GM18508 (cell line): Measurements from ENCODE around the gene GRIA4.
A peak's percentile ranks its signal among the peaks of the same experiment; 100 is the strongest.

Experiments
- ATAC-seq: cut with Tn5 transposase; IDR thresholded peaks from one replicate; pipeline ENCODE4 v1.9.1; 2021; ENCODE audit warnings: moderate number of reproducible peaks; ENCODE audit not compliant: insufficient read depth, unreplicated experiment

GRIA4 gene

DNA sequence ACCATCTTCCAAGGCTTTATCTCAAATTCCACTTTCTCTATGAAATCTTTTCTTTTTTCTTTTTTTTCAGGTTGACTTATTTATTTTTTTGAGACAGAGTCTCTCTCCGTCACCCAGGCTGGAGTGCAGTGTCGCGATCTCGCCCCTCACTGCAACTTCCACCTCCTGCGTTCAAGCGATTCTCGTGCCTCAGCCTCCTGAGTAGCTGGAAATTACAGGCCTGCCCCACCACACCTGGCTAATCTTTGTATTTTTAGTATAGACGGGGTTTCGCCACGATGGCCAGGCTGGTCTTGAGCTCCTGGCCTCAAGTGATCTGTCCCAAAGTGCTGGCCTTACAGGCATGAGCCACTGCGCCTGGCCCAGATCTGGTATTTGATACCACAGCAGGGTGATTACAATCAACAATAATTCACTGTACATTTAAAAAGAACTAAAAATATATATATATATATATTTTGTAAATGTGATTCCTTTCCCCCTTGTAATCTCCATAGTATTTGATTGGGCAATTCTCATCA is 290.7 kb downstream of the GRIA4 start:
- no peak for ATAC-seq

DNA sequence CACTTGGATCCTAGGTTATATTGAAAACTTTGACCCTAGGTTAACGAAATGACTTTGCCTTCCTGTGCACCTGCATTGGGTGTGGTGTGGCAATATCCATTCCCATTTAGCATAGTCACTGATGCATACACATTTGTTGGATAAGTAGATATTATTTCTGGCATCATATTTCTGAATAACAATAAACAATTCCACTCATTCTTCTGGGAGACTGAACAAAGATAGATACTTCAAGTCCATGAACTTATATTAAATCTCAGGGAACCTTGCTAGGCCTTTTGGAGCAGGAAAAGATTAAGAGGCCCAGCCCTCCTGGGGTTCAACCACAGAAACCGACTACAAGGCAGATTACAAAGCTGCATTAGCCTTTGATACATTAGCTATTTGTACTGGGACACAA is 293.2 kb downstream of the GRIA4 start:
- ATAC-seq, result no peak

DNA sequence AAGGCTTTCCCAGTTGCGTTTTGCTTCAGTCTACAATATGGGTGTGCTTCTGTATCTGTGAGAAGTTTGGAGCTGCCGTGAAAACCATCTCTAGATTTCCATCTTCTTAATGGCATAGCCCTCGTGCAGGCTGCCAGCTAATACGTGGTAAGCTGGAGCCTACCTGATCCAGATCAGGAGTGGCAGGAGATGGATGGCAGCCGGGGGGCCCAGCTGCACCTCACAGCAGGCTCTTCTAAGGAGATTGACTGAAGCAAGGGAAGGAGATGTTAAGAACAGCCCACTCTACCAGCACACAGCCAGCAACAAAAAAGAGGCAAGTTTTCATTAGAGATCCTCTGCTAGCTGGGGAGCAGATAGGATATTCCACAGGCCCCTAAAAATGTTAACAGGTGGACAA is 296.6 kb downstream of the GRIA4 start:
- no peak for ATAC-seq

DNA sequence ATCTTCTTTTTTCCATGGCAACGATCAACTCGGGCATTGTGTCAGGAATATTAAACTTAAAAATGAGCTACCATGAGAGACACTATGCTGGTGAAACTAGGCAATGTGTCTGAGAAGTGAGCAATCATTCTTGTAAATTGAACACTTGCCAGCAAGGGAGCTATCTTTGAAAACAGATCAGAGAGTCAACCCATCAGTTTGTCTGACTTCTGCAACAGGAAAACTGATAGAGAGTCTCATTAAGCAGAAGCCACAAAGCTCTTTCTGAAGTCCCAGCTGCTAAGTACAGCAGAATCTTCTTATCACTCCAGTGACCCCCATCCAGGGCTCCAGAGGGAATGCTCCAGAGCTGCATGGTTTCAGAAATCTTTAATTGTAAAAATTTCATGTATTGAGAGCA is 297.4 kb downstream of the GRIA4 start:
- ATAC-seq, result no peak

DNA sequence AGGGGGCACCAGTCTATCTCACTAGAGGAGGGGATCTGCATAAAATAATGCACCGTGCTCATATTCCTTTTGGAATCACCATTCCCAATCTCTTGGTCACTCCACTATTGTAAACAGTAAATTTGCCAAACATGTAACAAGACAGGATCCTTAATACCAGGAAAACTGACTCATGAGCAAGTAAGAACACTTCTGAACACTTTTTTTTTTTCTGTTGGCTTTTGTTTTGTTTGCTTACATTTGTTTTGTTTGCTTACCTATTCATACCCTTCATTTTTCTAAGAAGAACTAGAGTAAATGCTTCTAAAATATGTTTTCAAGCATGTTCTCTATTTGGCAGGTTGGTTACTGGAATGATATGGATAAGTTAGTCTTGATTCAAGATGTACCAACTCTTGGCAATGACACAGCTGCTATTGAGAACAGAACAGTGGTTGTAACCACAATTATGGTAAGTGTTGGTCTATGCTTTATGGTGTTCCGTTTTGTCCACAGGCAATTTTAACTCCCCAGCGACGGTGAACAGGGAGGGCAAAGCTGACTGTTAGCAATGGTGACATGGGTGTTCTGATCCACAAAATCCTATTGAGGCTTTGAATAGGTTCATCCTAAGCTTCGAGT is 300.3 kb downstream of the GRIA4 start:
- ATAC-seq, result no peak

DNA sequence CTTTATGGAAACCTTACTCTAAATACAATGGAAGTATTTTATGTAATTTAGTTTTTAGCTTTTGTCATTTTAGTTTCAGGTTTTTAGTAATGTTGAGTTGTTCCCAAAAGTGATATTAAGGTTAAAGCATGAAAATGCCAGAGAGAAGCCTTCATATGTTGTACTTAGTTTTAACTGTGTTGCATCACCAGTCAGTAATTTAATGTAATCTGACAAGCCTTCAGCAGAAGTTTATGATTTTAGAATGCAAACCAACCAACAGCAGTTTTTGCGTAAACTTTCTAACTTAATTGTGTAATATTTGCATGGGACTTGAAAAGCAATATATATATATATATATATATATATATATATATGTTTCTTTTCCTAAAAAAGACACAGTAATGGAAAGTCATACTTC is 301.6 kb downstream of the GRIA4 start:
- ATAC-seq, result no peak

DNA sequence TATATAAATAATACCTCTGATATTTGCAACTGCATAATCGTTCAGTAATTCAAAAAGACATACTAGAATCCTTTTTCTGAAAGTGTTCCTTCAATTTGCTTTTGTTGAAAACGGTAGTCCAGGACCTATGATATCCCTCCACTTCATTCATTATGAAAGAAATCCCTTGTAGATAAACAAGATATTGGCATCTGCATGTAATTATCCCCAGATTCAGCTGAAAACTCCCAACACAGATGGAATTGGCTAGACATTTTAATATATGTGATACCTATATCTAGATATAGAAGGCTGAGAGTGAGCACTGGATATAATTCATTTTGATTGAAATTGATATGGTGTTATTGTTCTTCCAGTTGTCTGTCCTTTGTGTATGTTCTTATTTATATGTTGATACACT is 302.8 kb downstream of the GRIA4 start:
- no peak for ATAC-seq

DNA sequence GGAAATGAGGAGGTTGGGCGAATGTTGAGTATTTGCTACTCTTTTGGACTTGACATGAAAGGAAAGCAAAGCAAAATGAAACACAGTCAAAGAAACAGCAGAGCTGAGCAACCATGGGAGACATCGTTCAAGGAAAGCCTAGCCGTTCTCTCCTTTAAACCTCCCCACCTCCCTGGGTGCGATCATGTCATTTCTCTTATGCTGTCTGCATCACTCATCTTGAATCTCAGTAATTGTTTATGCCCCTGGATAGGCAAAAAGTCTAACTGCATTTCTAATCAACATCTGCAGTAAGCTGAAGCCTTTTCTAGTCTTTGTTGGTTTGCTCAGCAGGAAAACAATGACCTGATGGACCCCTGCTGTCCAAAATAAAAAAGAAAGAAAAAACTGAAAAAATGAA is 305.1 kb downstream of the GRIA4 start:
- no peak for ATAC-seq

DNA sequence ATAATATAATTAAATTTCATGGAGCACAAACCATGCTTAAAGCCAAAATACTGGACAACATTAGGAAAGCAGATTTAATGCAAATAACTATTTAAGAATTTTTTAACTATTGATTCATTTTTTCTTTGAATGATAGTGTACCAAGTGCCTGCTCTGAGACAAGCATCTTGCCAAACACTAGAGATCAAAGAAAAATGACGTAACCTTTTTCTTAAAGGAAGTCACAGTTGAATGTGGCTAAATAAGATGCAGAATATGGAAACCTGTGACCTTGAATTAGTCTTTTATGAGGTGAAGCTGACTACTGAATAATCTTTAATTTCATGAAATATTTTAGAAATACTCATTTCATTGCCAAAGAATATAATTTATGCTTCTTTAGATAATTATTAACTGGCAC is 308.2 kb downstream of the GRIA4 start:
- no peak for ATAC-seq

DNA sequence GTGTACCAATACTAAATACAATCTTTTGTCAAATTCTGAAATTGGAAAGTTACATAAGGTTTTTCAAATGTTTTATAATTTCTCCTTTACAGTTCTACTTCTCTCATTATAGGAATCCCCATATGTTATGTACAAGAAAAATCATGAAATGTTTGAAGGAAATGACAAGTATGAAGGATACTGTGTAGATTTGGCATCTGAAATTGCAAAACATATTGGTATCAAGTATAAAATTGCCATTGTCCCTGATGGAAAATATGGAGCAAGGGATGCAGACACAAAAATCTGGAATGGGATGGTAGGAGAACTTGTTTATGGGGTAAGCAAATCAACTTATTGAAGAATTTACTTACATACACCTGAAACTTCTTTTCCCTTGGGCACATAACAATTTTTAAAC is 308.7 kb downstream of the GRIA4 start:
- no peak for ATAC-seq

DNA sequence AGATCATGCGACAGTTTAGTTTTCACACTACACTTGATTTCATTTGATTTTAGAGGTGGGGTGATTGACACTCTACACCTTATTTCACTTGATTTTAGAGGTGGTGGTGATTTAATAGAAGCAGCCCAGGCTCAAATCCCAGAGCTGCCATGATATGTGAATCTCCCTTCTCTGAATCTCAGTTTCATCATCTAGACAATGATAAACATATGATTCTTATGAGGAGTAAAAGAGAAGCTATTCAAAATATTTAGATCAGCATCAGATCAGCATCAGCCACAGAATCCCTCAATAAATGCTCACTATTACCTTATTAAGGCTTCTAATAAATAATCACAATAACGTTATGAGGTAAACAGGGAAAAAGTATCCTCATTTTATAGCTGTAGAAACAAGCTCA is 313.4 kb downstream of the GRIA4 start:
- ATAC-seq, result no peak

DNA sequence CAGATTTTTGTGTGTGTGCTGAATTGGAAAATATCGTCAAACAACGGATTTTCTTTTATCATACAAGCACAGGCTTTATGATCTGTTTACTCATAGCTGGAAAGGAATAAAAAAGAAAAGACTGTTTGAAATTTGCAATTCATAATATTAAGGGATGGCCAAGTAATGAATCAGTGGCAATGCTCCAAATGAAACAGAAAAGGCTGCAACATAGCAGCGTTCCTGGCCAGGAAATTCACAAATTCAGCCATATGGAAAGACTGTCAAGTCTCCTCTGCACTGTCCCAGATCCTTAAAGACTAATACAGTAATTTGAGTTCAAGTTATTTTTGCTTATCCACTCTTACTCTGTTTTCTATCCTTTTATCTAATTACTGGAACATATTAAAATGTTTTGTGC is 313.9 kb downstream of the GRIA4 start:
- no peak for ATAC-seq

DNA sequence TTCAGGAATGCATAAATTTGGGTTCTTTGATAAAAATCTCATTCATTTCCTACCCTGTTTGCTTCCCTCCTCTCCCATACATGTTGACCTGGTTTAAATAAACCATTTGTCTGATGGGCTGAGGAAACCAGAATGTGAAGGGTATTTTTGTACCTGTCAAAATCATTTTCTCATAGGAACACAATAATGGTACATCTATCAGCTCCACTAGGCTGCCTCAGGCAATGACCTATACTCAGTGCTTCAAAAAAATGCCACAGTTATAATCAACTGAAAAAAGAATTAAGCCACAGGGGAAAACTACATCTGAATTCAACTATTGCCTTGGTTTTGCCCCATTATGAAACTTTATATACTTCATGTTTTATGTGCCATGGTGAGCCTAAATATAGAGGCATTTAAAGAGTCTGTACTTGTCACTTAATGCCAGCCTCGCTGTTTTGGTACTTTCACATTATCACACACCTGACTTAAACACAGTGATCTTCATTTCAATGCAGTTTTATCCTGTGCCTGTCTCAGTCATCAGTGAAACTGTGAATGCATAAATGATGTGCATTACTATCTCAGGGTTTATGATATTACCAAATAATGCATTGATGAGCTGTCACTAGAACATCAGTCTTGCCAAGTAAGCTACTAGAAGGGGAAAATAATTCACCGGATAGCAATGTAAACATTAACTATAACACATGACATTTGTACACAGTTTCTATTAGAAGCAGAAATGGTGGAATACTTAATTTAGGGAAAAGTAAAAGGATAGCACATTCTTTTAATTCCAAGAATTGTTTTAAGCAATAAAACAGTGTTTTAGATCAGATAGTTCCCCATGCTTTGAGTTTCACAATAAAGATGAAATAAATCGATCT is 319.4 kb downstream of the GRIA4 start:
- ATAC-seq, result no peak

DNA sequence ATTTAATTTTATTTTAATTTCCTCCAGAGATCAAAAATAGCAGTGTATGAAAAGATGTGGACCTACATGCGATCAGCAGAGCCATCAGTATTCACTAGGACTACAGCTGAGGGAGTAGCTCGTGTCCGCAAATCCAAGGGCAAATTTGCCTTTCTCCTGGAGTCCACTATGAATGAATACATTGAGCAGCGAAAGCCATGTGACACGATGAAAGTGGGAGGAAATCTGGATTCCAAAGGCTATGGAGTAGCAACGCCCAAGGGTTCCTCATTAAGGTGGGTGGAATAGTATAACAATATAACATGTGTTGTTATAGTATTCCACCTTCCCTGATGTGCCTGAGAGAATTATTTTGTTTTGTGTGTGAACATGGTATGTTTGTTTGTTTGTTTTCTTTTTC is 323.8 kb downstream of the GRIA4 start:
- ATAC-seq, result no peak

DNA sequence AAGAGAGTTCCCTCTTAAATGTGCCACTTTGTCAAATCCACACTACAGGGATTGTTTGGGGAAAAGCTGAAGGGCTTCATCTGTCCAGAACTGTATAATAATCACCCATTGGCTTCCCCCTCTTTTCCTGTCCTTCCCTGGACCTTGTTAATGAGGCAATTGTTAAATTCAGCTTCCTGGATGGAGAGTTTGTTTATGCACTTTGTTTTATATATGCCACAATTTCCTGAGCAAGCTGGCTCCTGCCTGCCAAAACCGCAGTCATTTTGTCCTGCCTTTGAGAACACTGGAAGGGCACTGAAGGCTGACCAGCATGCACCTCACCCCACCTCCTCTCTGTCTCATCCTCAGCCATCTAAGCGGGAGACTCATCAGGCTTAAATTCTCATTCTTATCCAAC is 325.9 kb downstream of the GRIA4 start:
- no peak for ATAC-seq

DNA sequence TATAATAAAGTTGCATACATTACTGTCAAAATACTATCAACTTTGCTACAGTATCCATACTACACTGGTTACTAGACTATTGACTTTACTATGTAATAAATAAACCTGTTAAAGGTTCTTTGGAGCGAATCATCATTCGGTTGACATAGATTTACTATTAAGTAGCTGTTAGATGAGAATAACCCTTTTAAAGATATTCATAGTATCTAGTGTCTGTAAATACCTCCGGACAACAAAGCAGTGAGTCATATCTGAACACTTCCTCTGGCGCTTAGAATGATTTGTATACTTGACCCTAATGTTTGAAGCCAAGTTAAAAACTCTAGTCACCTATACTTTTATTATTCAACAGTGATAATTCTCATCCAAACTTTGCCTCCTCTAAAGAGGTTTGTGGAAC is 327.5 kb downstream of the GRIA4 start:
- peak; percentile 87 for ATAC-seq

DNA sequence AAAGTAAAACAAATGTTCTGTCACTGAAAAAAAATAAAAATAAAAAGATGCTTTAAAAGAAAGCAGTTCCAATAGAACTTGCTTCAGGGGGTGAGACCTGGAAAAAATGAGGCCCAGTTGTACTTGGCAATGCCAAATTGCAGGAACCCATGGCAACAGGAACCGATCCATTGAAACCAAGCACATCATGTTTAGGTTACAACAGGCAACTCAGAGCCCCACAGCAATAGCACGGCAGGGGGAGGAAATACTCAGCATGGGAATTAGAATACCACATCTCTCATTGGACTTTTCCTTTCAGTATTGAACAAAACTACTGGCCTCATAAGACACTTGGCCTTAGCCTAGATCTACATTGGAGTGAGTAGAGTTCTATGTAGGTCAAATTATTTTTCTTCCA is 327.9 kb downstream of the GRIA4 start:
- ATAC-seq, result no peak

DNA sequence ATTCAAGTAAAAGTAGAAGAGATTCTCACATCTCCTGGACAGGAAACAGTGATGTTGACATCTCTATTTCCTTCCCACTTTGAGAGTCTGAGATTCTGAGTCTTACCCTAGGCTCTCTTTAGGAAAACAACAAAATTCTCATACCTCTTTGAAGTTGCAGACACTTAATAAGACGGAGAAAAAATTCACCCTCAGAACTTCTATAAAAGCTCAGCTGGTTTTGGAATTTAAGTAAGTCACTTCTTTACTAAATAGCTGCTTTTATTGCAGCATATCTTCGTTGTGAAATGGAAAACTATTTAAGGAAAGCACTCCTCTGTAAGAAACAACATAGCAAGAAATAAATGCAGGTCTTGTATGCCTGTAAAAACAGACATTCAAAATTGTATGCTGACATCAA is 333.0 kb downstream of the GRIA4 start:
- no peak for ATAC-seq

DNA sequence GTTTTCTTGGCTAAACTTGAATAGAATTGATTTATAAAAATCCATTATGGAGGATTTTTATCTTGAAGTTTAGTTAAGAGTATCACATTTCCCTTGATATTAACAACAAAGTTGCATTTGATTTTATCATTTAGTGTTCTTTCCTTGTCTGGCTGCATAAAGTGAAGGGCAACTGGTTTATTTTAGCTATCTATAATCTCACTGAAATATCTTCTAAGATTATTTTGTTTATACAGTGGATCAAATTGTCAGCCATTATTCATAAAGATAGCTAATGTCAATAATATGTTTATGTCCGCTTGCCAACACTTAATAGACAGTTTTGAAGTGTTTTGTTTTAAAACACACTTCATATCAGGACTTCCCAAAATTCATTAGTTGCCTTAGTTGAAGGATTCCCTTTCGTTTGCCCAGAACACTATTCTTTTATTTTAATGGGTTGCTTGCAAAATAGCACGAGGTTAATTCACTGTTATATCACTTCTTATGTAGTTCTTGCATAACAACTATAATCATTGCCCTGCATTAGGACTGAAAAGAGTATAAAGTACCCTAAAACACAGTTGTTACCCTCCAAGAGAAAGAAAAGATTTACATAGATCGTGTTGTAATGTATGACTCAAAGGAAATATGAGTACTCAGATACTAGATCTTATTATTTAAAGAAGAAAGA is 339.2 kb downstream of the GRIA4 start:
- no peak for ATAC-seq

DNA sequence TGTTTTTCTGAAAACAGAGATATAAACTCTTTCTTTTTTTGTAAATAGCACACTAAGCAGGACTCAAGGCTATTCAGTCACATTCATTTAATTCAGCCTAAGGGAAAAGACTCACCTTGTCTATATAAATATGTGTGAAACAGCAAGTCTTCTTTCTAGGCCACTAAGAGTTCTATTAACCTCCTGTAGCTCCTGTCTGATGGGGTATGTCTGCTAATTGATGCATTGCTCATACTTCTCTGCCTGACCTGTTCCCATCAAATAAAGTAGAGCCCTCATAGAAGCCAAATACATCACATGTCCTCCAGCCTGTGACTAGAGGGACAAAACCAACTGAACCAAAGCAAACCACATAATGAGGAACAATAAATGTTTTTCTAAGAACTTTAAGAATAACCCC is 344.0 kb downstream of the GRIA4 start:
- ATAC-seq, result no peak
